NT2/D1 (cell line): ENCODE results near the gene WDR36.
"Not testable (repeated sequence)": the region's sequence is repeated elsewhere in the genome, so short reads cannot be mapped to it uniquely, and the experiment has no call there.

Experiments used
- DNase-seq: peaks from one replicate; pipeline ENCODE4 v3.0.0-alpha.2; 2011; ENCODE audit warnings: low read depth, low spot score
- H3K27me3 ChIP-seq: 2 replicates; pipeline ENCODE4 v1.6.0; 2011; ENCODE audit warnings: mild to moderate bottlenecking; ENCODE audit not compliant: insufficient read length, insufficient read depth
- H3K36me3 ChIP-seq: 2 replicates; pipeline ENCODE4 v1.6.1; 2011; ENCODE audit warnings: mild to moderate bottlenecking, low read length, mixed read lengths; ENCODE audit not compliant: insufficient read depth, insufficient read length
- H3K4me1 ChIP-seq: 2 replicates; pipeline ENCODE4 v1.5.1; 2011; ENCODE audit not compliant: insufficient read depth, insufficient read length
- H3K4me3 ChIP-seq: 2 replicates; pipeline ENCODE4 v1.5.1; 2011; ENCODE audit warnings: low read depth; ENCODE audit not compliant: insufficient read length
- H3K9ac ChIP-seq: 2 replicates; pipeline ENCODE4 v1.6.0; 2011; ENCODE audit warnings: low read depth; ENCODE audit not compliant: insufficient read length
- H3K9me3 ChIP-seq: 2 replicates; pipeline ENCODE4 v1.5.1; 2011; ENCODE audit warnings: mild to moderate bottlenecking, low read length; ENCODE audit not compliant: insufficient read depth
- SUZ12 ChIP-seq: IDR thresholded peaks from 2 replicates; pipeline ENCODE4 v1.6.1; 2011; ENCODE audit not compliant: insufficient read length, insufficient read depth; ENCODE audit errors: extremely low read depth
- YY1 ChIP-seq: IDR thresholded peaks from 2 replicates; pipeline ENCODE4 v1.6.1; 2011; ENCODE audit not compliant: insufficient read length, insufficient read depth
- ZNF274 ChIP-seq: IDR thresholded peaks from 2 replicates; pipeline ENCODE4 v1.6.1; 2011; ENCODE audit warnings: mild to moderate bottlenecking, low read depth, low read length

WDR36 gene

GRCh38 chr5:111135946-111136345 lies 43.8 kb downstream of the WDR36 start:
- DNase-seq = no peak
- Histone ChIP-seq H3K9ac (no peak overlapping the region), H3K27me3 (no peaks in the 10 kb centered on the region), H3K36me3 (no peaks in the 10 kb centered on the region), H3K4me1 (no peaks in the 10 kb centered on the region), H3K9me3 (no peaks in the 10 kb centered on the region), H3K4me3 (no peak overlapping the region)
- TF ChIP-seq SUZ12 = no peak
- TF ChIP-seq YY1 = no peak
- TF ChIP-seq ZNF274 = no peak

- Histone ChIP-seq H3K36me3 (no peaks in the 10 kb centered on the region), H3K27me3 (no peaks in the 10 kb centered on the region), H3K4me1 (no peaks in the 10 kb centered on the region), H3K4me3 (no peak overlapping the region), H3K9me3 (no peaks in the 10 kb centered on the region), H3K9ac (no peak overlapping the region)
- DNase-seq = no peak
- TF ChIP-seq SUZ12 (no peak), YY1 (no peak), ZNF274 (no peak)
Measured at GRCh38 chr5:111138096-111138495, 45.9 kb downstream of the WDR36 start.

GRCh38 chr5:111141471-111141870 lies 49.3 kb downstream of the WDR36 start:
- not testable (repeated sequence) for H3K27me3 ChIP-seq, H3K9me3 ChIP-seq, H3K9ac ChIP-seq, H3K36me3 ChIP-seq, H3K4me3 ChIP-seq, H3K4me1 ChIP-seq, DNase-seq

GRCh38 chr5:111142932-111143331 lies 50.8 kb downstream of the WDR36 start:
- H3K36me3 ChIP-seq = no peaks in the 10 kb centered on the region
- no peaks in the 10 kb centered on the region for H3K9me3 ChIP-seq
- no peak overlapping the region for H3K9ac ChIP-seq
- H3K27me3 ChIP-seq = no peaks in the 10 kb centered on the region
- no peak for TF ChIP-seq ZNF274
- TF ChIP-seq SUZ12 = no peak
- TF ChIP-seq YY1 = no peak
- no peak overlapping the region for H3K4me3 ChIP-seq
- no peak for DNase-seq
- H3K4me1 ChIP-seq = no peaks in the 10 kb centered on the region

GRCh38 chr5:111143910-111144309 lies 51.8 kb downstream of the WDR36 start:
- no peak overlapping the region for H3K9ac ChIP-seq
- H3K4me1 ChIP-seq = no peaks in the 10 kb centered on the region
- TF ChIP-seq SUZ12 = no peak
- no peak for TF ChIP-seq YY1
- TF ChIP-seq ZNF274 = no peak
- no peaks in the 10 kb centered on the region for H3K9me3 ChIP-seq
- no peak overlapping the region for H3K4me3 ChIP-seq
- H3K27me3 ChIP-seq = no peaks in the 10 kb centered on the region
- no peaks in the 10 kb centered on the region for H3K36me3 ChIP-seq
- no peak for DNase-seq

- Histone ChIP-seq H3K9ac (no peak overlapping the region), H3K4me3 (no peak overlapping the region), H3K9me3 (no peaks in the 10 kb centered on the region), H3K4me1 (no peaks in the 10 kb centered on the region), H3K27me3 (no peaks in the 10 kb centered on the region), H3K36me3 (no peaks in the 10 kb centered on the region)
- no peak for TF ChIP-seq SUZ12
- TF ChIP-seq ZNF274 = no peak
- TF ChIP-seq YY1 = no peak
- DNase-seq = no peak
Measured at GRCh38 chr5:111144352-111144930, 52.3 kb downstream of the WDR36 start.

- H3K4me3 ChIP-seq = no peak overlapping the region
- no peaks in the 10 kb centered on the region for H3K4me1 ChIP-seq
- H3K9ac ChIP-seq = no peak overlapping the region
- no peak for TF ChIP-seq ZNF274
- TF ChIP-seq SUZ12 = no peak
- TF ChIP-seq YY1 = no peak
- H3K9me3 ChIP-seq = no peaks in the 10 kb centered on the region
- DNase-seq = no peak
- H3K27me3 ChIP-seq = no peaks in the 10 kb centered on the region
- no peaks in the 10 kb centered on the region for H3K36me3 ChIP-seq
Measured at GRCh38 chr5:111146053-111146452, 53.9 kb downstream of the WDR36 start.

GRCh38 chr5:111147502-111147901 lies 55.4 kb downstream of the WDR36 start:
- Histone ChIP-seq H3K36me3 (no peaks in the 10 kb centered on the region), H3K4me3 (no peak overlapping the region), H3K9me3 (no peaks in the 10 kb centered on the region), H3K9ac (no peak overlapping the region), H3K4me1 (no peaks in the 10 kb centered on the region), H3K27me3 (no peaks in the 10 kb centered on the region)
- no peak for DNase-seq
- TF ChIP-seq ZNF274 (no peak), SUZ12 (no peak), YY1 (no peak)
